SH-SY5Y (cell line): ENCODE results near the gene ZNF45.

ENCODE experiments used
- GATA2 ChIP-seq: IDR thresholded peaks from 2 replicates; pipeline ENCODE4 v1.6.1; 2011; ENCODE audit warnings: mild to moderate bottlenecking, low read depth, low read length
- GATA3 ChIP-seq: IDR thresholded peaks from 2 replicates; pipeline ENCODE4 v1.6.1; 2011; ENCODE audit warnings: low read depth, mild to moderate bottlenecking, low read length, moderate library complexity

ZNF45 gene

DNA sequence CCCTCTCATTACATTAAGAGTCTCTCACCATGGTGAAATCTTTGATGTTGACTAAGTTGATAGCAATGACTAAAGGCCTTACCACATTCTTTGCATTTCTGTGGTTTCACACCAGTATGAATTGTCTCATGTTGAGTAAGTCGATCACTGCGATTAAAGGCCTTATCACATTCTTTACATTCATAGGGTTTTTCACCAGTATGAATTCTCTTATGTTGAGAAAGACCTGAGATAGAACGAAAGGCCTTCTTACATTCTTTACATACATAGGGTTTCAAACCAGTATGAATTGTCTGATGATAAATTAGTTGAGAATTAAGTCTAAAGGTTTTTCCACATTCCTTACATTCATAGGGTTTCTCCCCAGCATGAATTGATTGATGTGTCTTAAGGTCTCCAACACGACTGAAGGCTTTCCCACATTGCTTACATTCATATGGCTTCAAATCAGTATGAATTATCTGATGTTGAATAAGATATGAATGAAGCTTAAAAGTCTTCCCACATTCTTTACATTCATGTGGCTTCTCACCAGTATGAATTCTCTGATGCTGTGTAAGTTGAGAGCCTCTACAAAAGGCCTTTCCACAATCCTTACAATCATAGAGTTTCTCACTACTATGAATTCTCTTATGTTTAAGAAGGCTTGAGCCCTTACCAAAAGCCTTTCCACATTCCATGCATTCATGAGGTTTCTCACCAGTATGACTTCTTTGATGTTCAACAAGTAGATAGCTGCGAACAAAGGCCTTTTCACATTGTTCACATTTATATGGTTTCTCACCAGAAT, 62.3 kb downstream of the ZNF45 start:
- TF ChIP-seq GATA3: no peak
- TF ChIP-seq GATA2: no peak
